ENCODE measurements around the gene STX8. TPM values are rescaled to one million over a fixed set of nuclear protein-coding genes. Genes with fewer than 3 reads are reported as not detected.
"Not testable (repeated sequence)": the region's sequence is repeated elsewhere in the genome, so short reads cannot be mapped to it uniquely, and the experiment has no call there.

The STX8 gene
- polyA plus RNA-seq, 1 experiment, result 103 TPM

GRCh38 chr17:9606453-9606852 lies 30.8 kb upstream of the STX8 start:
- DNase-seq (ENCODE audit: low read depth, low spot score), result no peak
- CTCF ChIA-PET, result no interaction called here
- POLR2A ChIA-PET, result no interaction called here
- H3K9me3 ChIP-seq (ENCODE audit: control insufficient read depth, insufficient read depth, low read length), result no peaks in the 10 kb centered on the region; the same call in none of the 2 replicates
- no peak overlapping the region for H3K27ac ChIP-seq (ENCODE audit: low read depth, low read length)
- TF ChIP-seq CTCF (IDR thresholded peaks at IDR 0.05; ENCODE audit: low read depth, low read length), result no peak
- no peak overlapping the region for H3K4me3 ChIP-seq (ENCODE audit: low read depth, low read length)
- no peaks in the 10 kb centered on the region for H3K27me3 ChIP-seq (ENCODE audit: control insufficient read depth, insufficient read depth, low read length)

- H3K4me3 ChIP-seq (ENCODE audit: low read depth, low read length); H3K9me3 ChIP-seq (ENCODE audit: control insufficient read depth, insufficient read depth, low read length); H3K27ac ChIP-seq (ENCODE audit: low read depth, low read length); H3K27me3 ChIP-seq (ENCODE audit: control insufficient read depth, insufficient read depth, low read length); DNase-seq (ENCODE audit: low read depth, low spot score); CTCF ChIA-PET; POLR2A ChIA-PET: not testable (repeated sequence)
Measured at GRCh38 chr17:9604583-9604982, 29.0 kb upstream of the STX8 start.

GRCh38 chr17:9598661-9599060 lies 23.0 kb upstream of the STX8 start:
- CTCF ChIA-PET, result no interaction called here
- POLR2A ChIA-PET, result no interaction called here
- peaks cover 7% of the 10 kb centered on the region for H3K9me3 ChIP-seq (ENCODE audit: control insufficient read depth, insufficient read depth, low read length)
- H3K4me3 ChIP-seq (ENCODE audit: low read depth, low read length), result no peak overlapping the region
- DNase-seq (ENCODE audit: low read depth, low spot score), result no peak
- TF ChIP-seq CTCF (IDR thresholded peaks at IDR 0.05; ENCODE audit: low read depth, low read length), result no peak
- no peaks in the 10 kb centered on the region for H3K27me3 ChIP-seq (ENCODE audit: control insufficient read depth, insufficient read depth, low read length)
- H3K27ac ChIP-seq (ENCODE audit: low read depth, low read length), result no peak overlapping the region

- H3K27me3 ChIP-seq (ENCODE audit: control insufficient read depth, insufficient read depth, low read length); DNase-seq (ENCODE audit: low read depth, low spot score); H3K4me3 ChIP-seq (ENCODE audit: low read depth, low read length); H3K27ac ChIP-seq (ENCODE audit: low read depth, low read length); POLR2A ChIA-PET; H3K9me3 ChIP-seq (ENCODE audit: control insufficient read depth, insufficient read depth, low read length); CTCF ChIA-PET: not testable (repeated sequence)
Measured at GRCh38 chr17:9597638-9598037, 22.0 kb upstream of the STX8 start.

GRCh38 chr17:9594065-9594464 lies 18.4 kb upstream of the STX8 start:
- Histone ChIP-seq H3K9me3 (ENCODE audit: control insufficient read depth, insufficient read depth, low read length) (no peaks in the 10 kb centered on the region), H3K27ac (ENCODE audit: low read depth, low read length) (no peak overlapping the region), H3K4me3 (ENCODE audit: low read depth, low read length) (no peak overlapping the region), H3K27me3 (ENCODE audit: control insufficient read depth, insufficient read depth, low read length) (no peaks in the 10 kb centered on the region)
- POLR2A ChIA-PET, result no interaction called here
- TF ChIP-seq CTCF (IDR thresholded peaks at IDR 0.05; ENCODE audit: low read depth, low read length), result no peak
- no peak for DNase-seq (ENCODE audit: low read depth, low spot score)
- CTCF ChIA-PET, result no interaction called here

GRCh38 chr17:9587969-9588656 lies 12.5 kb upstream of the STX8 start:
- ChIA-PET POLR2A (no interaction called here), CTCF (interaction anchor here (1.2 to 2.7 kb wide), 2 partner anchors 11 kb away, joined by 4 to 14 read pairs; partner anchors contain the start of gene CFAP52)
- TF ChIP-seq CTCF (IDR thresholded peaks at IDR 0.05; ENCODE audit: low read depth, low read length), result no peak
- H3K4me3 ChIP-seq (ENCODE audit: low read depth, low read length), result no peak overlapping the region
- H3K27ac ChIP-seq (ENCODE audit: low read depth, low read length), result no peak overlapping the region
- DNase-seq (ENCODE audit: low read depth, low spot score), result no peak
- no peaks in the 10 kb centered on the region for H3K27me3 ChIP-seq (ENCODE audit: control insufficient read depth, insufficient read depth, low read length)
- H3K9me3 ChIP-seq (ENCODE audit: control insufficient read depth, insufficient read depth, low read length), result no peaks in the 10 kb centered on the region
